Endodermal cell (in vitro differentiated cells): ENCODE results near the gene CSTB. TPM values are rescaled to one million over a fixed set of nuclear protein-coding genes. Genes with fewer than 3 reads are reported as not detected.

Experiments used
- DNase-seq: peaks from one replicate; pipeline ENCODE4 v3.0.0-alpha.2; 2017
- H3K27ac ChIP-seq: 2 replicates; pipeline ENCODE4 v1.5.1; 2013; ENCODE audit warnings: mild to moderate bottlenecking, low read depth, low read length, moderate library complexity
- H3K27me3 ChIP-seq: 2 replicates; pipeline ENCODE4 v1.6.1; 2013; ENCODE audit warnings: mild to moderate bottlenecking, low read length, moderate library complexity; ENCODE audit not compliant: insufficient read depth, control insufficient read depth, poor library complexity, severe bottlenecking
- H3K36me3 ChIP-seq: 2 replicates; pipeline ENCODE4 v1.7.0; 2013; ENCODE audit warnings: mild to moderate bottlenecking, low read length, moderate library complexity; ENCODE audit not compliant: control insufficient read depth, insufficient read depth
- H3K4me1 ChIP-seq: one replicate; pipeline ENCODE4 v1.7.0; 2013; ENCODE audit warnings: low read length; ENCODE audit not compliant: control insufficient read depth, insufficient read depth
- H3K4me3 ChIP-seq: 2 replicates; pipeline ENCODE4 v1.5.1; 2013; ENCODE audit warnings: mild to moderate bottlenecking, low read length, moderate library complexity
- H3K9ac ChIP-seq: 2 replicates; pipeline ENCODE4 v1.6.1; 2013; ENCODE audit warnings: mild to moderate bottlenecking, low read length, moderate library complexity; ENCODE audit not compliant: poor library complexity, severe bottlenecking; ENCODE audit errors: extremely low read depth
- H3K9me3 ChIP-seq: 2 replicates; pipeline ENCODE4 v1.6.1; 2013; ENCODE audit warnings: mild to moderate bottlenecking, low read length, moderate library complexity; ENCODE audit not compliant: control insufficient read depth
- H3K27ac Mint-ChIP-seq: 2 replicates; pipeline ENCODE4 v1.8.0; 2020; ENCODE audit warnings: mixed read lengths
- H3K27me3 Mint-ChIP-seq: 2 replicates; pipeline ENCODE4 v1.8.0; 2021; ENCODE audit warnings: mild to moderate bottlenecking, mixed read lengths; ENCODE audit not compliant: insufficient read depth
- H3K36me3 Mint-ChIP-seq: 2 replicates; pipeline ENCODE4 v1.8.0; 2020; ENCODE audit warnings: low read depth, mixed read lengths
- H3K4me1 Mint-ChIP-seq: 2 replicates; pipeline ENCODE4 v1.8.0; 2020; ENCODE audit warnings: mixed read lengths
- H3K4me3 Mint-ChIP-seq: 2 replicates; pipeline ENCODE4 v1.8.0; 2020; ENCODE audit warnings: mild to moderate bottlenecking, moderate library complexity, mixed read lengths
- H3K9me3 Mint-ChIP-seq: 2 replicates; pipeline ENCODE4 v1.8.0; 2020; ENCODE audit warnings: mild to moderate bottlenecking, mixed read lengths
- CTCF ChIP-seq: fragments of 200-600 bp; sonication (generic); conservative IDR thresholded peaks from 2 replicates; pipeline ENCODE4 v1.5.0; 2021; ENCODE audit warnings: antibody characterized with exemption, mild to moderate bottlenecking
- WGBS, 2 experiments: methylation state at CpG; one replicate each; pipeline versions ENCODE4 v1.1.5 to v1.1.7; 2013; ENCODE audit warnings: missing lambda C conversion rate in 2 of 2, mixed read lengths in 1 of 2; ENCODE audit not compliant: insufficient coverage in 1 of 2, insufficient read length in 1 of 2; 5-methylcytosine and 5-hydroxymethylcytosine counted together
- total RNA-seq, 2 donors: library from RNA; stranded (reverse); fragmentation: NEBNext Ultra II Directional in 1 of 2; extraction: Animal tissue kit (Norgen Biotek cat#: 25700) in 1 of 2; gene quantifications; 2 replicates in 1 of 2; 3 replicates in 1 of 2; pipeline ENCODE4 v1.2.1, GENCODE V29; 2021

The CSTB gene
- total RNA-seq, 2 donors from 2014 or later, result 50.0 to 54.5 TPM

GRCh38 chr21:43819511-43820405 lies 43.6 kb upstream of the CSTB start:
- H3K27ac ChIP-seq, result no peak overlapping the region
- H3K4me3 ChIP-seq, result no peak overlapping the region
- Mint-ChIP-seq H3K4me1 (peaks cover 2% of the 10 kb centered on the region), H3K4me3 (no peak overlapping the region), H3K36me3 (peaks cover 4% of the 10 kb centered on the region), H3K9me3 (peaks cover 20% of the 10 kb centered on the region), H3K27me3 (no peaks in the 10 kb centered on the region), H3K27ac (no peak overlapping the region)
- no peak overlapping the region for H3K9ac ChIP-seq
- H3K9me3 ChIP-seq, result peaks cover 7% of the 10 kb centered on the region
- 91% methylated on average over 19 to 25 of the region's 25 CpGs for WGBS, 2 experiments
- H3K36me3 ChIP-seq, result no peaks in the 10 kb centered on the region
- no peaks in the 10 kb centered on the region for H3K27me3 ChIP-seq
- H3K4me1 ChIP-seq, result no peaks in the 10 kb centered on the region
- TF ChIP-seq CTCF, result no peak
- DNase-seq, result no peak

GRCh38 chr21:43818685-43819084 lies 42.6 kb upstream of the CSTB start:
- no peak for TF ChIP-seq CTCF
- no peaks in the 10 kb centered on the region for H3K27me3 ChIP-seq
- H3K27ac Mint-ChIP-seq, result no peak overlapping the region
- H3K27me3 Mint-ChIP-seq, result no peaks in the 10 kb centered on the region
- peaks cover 20% of the 10 kb centered on the region for H3K9me3 Mint-ChIP-seq
- H3K36me3 ChIP-seq, result no peaks in the 10 kb centered on the region
- WGBS, 2 experiments, result 86 to 91% methylated on average over 2 to 3 of the region's 3 CpGs
- no peak for DNase-seq
- H3K27ac ChIP-seq, result no peak overlapping the region
- H3K36me3 Mint-ChIP-seq, result peaks cover 4% of the 10 kb centered on the region
- no peak overlapping the region for H3K4me3 ChIP-seq
- H3K9ac ChIP-seq, result no peak overlapping the region
- peaks cover 7% of the 10 kb centered on the region for H3K9me3 ChIP-seq
- peaks cover 6% of the 10 kb centered on the region for H3K4me1 Mint-ChIP-seq
- H3K4me1 ChIP-seq, result no peaks in the 10 kb centered on the region
- H3K4me3 Mint-ChIP-seq, result no peak overlapping the region

- no peaks in the 10 kb centered on the region for H3K36me3 ChIP-seq
- Mint-ChIP-seq H3K27me3 (no peaks in the 10 kb centered on the region), H3K4me3 (no peak overlapping the region), H3K9me3 (peaks cover 20% of the 10 kb centered on the region), H3K4me1 (peaks cover 8% of the 10 kb centered on the region), H3K36me3 (peaks cover 4% of the 10 kb centered on the region), H3K27ac (no peak overlapping the region)
- WGBS, 2 experiments, result 89 to 91% methylated on average over 16 to 29 of the region's 29 CpGs
- no peak overlapping the region for H3K27ac ChIP-seq
- H3K4me1 ChIP-seq, result no peaks in the 10 kb centered on the region
- no peak overlapping the region for H3K4me3 ChIP-seq
- no peak overlapping the region for H3K9ac ChIP-seq
- DNase-seq, result no peak
- peaks cover 7% of the 10 kb centered on the region for H3K9me3 ChIP-seq
- TF ChIP-seq CTCF, result no peak
- no peaks in the 10 kb centered on the region for H3K27me3 ChIP-seq
Observed at GRCh38 chr21:43817157-43818086, 41.3 kb upstream of the CSTB start.
